Loucy (cell line): Measurements from ENCODE around the gene SMC1B.

Source experiments
- H2AFZ ChIP-seq: fragments of 200-600 bp; sonication (generic); 2 replicates; pipeline ENCODE4 v1.6.0; 2016; ENCODE audit warnings: antibody characterized with exemption, mild to moderate bottlenecking, low read length, moderate library complexity
- H3F3A ChIP-seq: fragments of 200-600 bp; 2 replicates; pipeline ENCODE4 v1.6.0; 2016; ENCODE audit warnings: antibody characterized with exemption, low read depth, mild to moderate bottlenecking
- H3K27me3 ChIP-seq: fragments of 200-600 bp; sonication (generic); 2 replicates; pipeline ENCODE4 v1.6.1; 2014; ENCODE audit warnings: low read length, mild to moderate bottlenecking; ENCODE audit not compliant: insufficient read depth, poor library complexity, severe bottlenecking
- H3K36me3 ChIP-seq: fragments of 200-600 bp; sonication (generic); 2 replicates; pipeline ENCODE4 v1.6.1; 2016; ENCODE audit warnings: low read length; ENCODE audit not compliant: insufficient read depth
- H3K4me1 ChIP-seq: fragments of 200-600 bp; sonication (generic); 2 replicates; pipeline ENCODE4 v1.5.1; 2014; ENCODE audit warnings: low read length, mild to moderate bottlenecking; ENCODE audit not compliant: insufficient read depth, poor library complexity, severe bottlenecking
- H3K4me2 ChIP-seq: fragments of 200-600 bp; sonication (generic); 2 replicates; pipeline ENCODE4 v1.6.0; 2014; ENCODE audit warnings: antibody characterized with exemption, low read length, low read depth, mild to moderate bottlenecking; ENCODE audit not compliant: poor library complexity, severe bottlenecking
- H3K4me3 ChIP-seq: fragments of 200-600 bp; sonication (generic); 2 replicates; pipeline ENCODE4 v1.5.1; 2014; ENCODE audit warnings: low read length, mild to moderate bottlenecking, mixed read lengths; ENCODE audit not compliant: poor library complexity, severe bottlenecking
- H3K79me2 ChIP-seq: fragments of 200-600 bp; sonication (generic); 2 replicates; pipeline ENCODE4 v1.6.1; 2014; ENCODE audit warnings: low read length; ENCODE audit not compliant: insufficient read depth
- H3K9ac ChIP-seq: fragments of 200-600 bp; sonication (generic); 2 replicates; pipeline ENCODE4 v1.6.0; 2014; ENCODE audit warnings: mild to moderate bottlenecking, low read depth, low read length, moderate library complexity; ENCODE audit not compliant: poor library complexity, severe bottlenecking
- H3K9me2 ChIP-seq: fragments of 200-600 bp; sonication (generic); replicated peaks from 2 replicates; pipeline ENCODE4 v1.6.1; 2016; ENCODE audit warnings: low read depth, low read length, mixed read lengths
- H3K9me3 ChIP-seq: fragments of 200-600 bp; sonication (generic); 2 replicates; pipeline ENCODE4 v1.6.1; 2014; ENCODE audit warnings: mild to moderate bottlenecking, antibody characterized with exemption, low read length, low read depth; ENCODE audit not compliant: insufficient read depth
- H4K20me1 ChIP-seq: fragments of 200-600 bp; sonication (generic); 2 replicates; pipeline ENCODE4 v1.6.0; 2014; ENCODE audit warnings: antibody characterized with exemption, low read length, mild to moderate bottlenecking; ENCODE audit not compliant: insufficient read depth, poor library complexity, severe bottlenecking
- CTCF ChIP-seq: fragments of 200-600 bp; sonication (generic); conservative IDR thresholded peaks from 2 replicates; pipeline ENCODE4 v1.5.1; 2014; ENCODE audit warnings: mild to moderate bottlenecking, antibody characterized with exemption, low read length
- EZH2phosphoT487 ChIP-seq: fragments of 200-600 bp; IDR thresholded peaks from 2 replicates; pipeline ENCODE4 v1.6.1; 2018; ENCODE audit warnings: antibody characterized with exemption, mild to moderate bottlenecking, moderate library complexity, borderline replicate concordance

The SMC1B gene

GRCh38 chr22:45310331-45310976 is 102.9 kb downstream of the SMC1B start:
- Histone ChIP-seq H3K4me1 (peaks cover 36% of the 10 kb centered on the region), H3K27me3 (no peaks in the 10 kb centered on the region), H3K79me2 (peaks cover 43% of the 10 kb centered on the region), H3F3A (no peaks in the 10 kb centered on the region), H4K20me1 (peaks cover 12% of the 10 kb centered on the region), H3K9me2 (no peaks in the 10 kb centered on the region), H3K9me3 (no peaks in the 10 kb centered on the region), H2AFZ (peak overlapping the region; percentile 63), H3K4me3 (peak overlapping the region; percentile 93), H3K9ac (peak overlapping the region; percentile 95), H3K4me2 (peak overlapping the region; percentile 95), H3K36me3 (no peaks in the 10 kb centered on the region)
- TF ChIP-seq EZH2phosphoT487 (no peak), CTCF (no peak)

GRCh38 chr22:45309422-45310227 is 103.8 kb downstream of the SMC1B start, which contains the start of gene FAM118A:
FAM118A (plus strand) TSS chr22:45309934; CDS start chr22:45322380, 12,446 bp downstream.
- no peaks in the 10 kb centered on the region for H3F3A ChIP-seq
- TF ChIP-seq CTCF (no peak), EZH2phosphoT487 (no peak)
- H4K20me1 ChIP-seq: peaks cover 12% of the 10 kb centered on the region
- H3K9ac ChIP-seq: peak within 1 kb of the TSS; percentile 95
- no peaks in the 10 kb centered on the region for H3K36me3 ChIP-seq
- peak within 1 kb of the TSS; percentile 78 for H2AFZ ChIP-seq
- H3K27me3 ChIP-seq: no peaks in the 10 kb centered on the region
- peaks cover 38% of the 10 kb centered on the region for H3K79me2 ChIP-seq
- H3K9me2 ChIP-seq: no peaks in the 10 kb centered on the region
- H3K4me2 ChIP-seq: peak within 1 kb of the TSS; percentile 95
- H3K9me3 ChIP-seq: no peaks in the 10 kb centered on the region
- peak within 1 kb of the TSS; percentile 93 for H3K4me3 ChIP-seq
- H3K4me1 ChIP-seq: peaks cover 36% of the 10 kb centered on the region

GRCh38 chr22:45308957-45309421 is 104.4 kb downstream of the SMC1B start:
- Histone ChIP-seq H3K27me3 (no peaks in the 10 kb centered on the region), H3K4me3 (peak overlapping the region; percentile 72), H3K9me2 (no peaks in the 10 kb centered on the region), H3K79me2 (peaks cover 32% of the 10 kb centered on the region), H3K9ac (peak overlapping the region; percentile 67), H3K4me1 (peaks cover 31% of the 10 kb centered on the region), H3K4me2 (peak overlapping the region; percentile 79), H3F3A (no peaks in the 10 kb centered on the region), H2AFZ (peak overlapping the region; percentile 78), H3K9me3 (no peaks in the 10 kb centered on the region), H3K36me3 (no peaks in the 10 kb centered on the region), H4K20me1 (peaks cover 12% of the 10 kb centered on the region)
- no peak for TF ChIP-seq CTCF
- no peak for TF ChIP-seq EZH2phosphoT487
